SK-N-SH (cell line): ENCODE measurements around the gene MICAL2.

Source experiments
- NFIC ChIP-seq: IDR thresholded peaks from 2 replicates; pipeline ENCODE4 v1.4.0; 2012; ENCODE audit warnings: borderline replicate concordance
- POLR2AphosphoS5 ChIP-seq: IDR thresholded peaks from 2 replicates; pipeline ENCODE4 v1.6.1; 2012; ENCODE audit warnings: low read depth, low read length
- RAD21 ChIP-seq: IDR thresholded peaks from 2 replicates; pipeline ENCODE4 v1.6.1; 2012; ENCODE audit warnings: mild to moderate bottlenecking, low read length
- SMC3 ChIP-seq: IDR thresholded peaks from 2 replicates; pipeline ENCODE4 v1.6.1; 2012; ENCODE audit warnings: low read depth, low read length, improper control_type of control experiment
- TCF12 ChIP-seq: IDR thresholded peaks from 2 replicates; pipeline ENCODE4 v1.4.0; 2012
- TEAD4 ChIP-seq: IDR thresholded peaks from 2 replicates; pipeline ENCODE4 v1.4.0; 2012; ENCODE audit warnings: mild to moderate bottlenecking, borderline replicate concordance; ENCODE audit not compliant: insufficient read depth
- TF ChIP-seq, protein P1 (sequence below): IDR thresholded peaks from 2 replicates; pipeline ENCODE4 v1.6.1; 2012; ENCODE audit warnings: mild to moderate bottlenecking, low read depth, low read length, moderate library complexity
- TF ChIP-seq, protein P2 (sequence below): fragments of 200-600 bp; sonication (generic); IDR thresholded peaks from 2 replicates; pipeline ENCODE4 v1.6.1; 2017; ENCODE audit warnings: antibody characterized with exemption, mild to moderate bottlenecking, moderate library complexity

DNA sequence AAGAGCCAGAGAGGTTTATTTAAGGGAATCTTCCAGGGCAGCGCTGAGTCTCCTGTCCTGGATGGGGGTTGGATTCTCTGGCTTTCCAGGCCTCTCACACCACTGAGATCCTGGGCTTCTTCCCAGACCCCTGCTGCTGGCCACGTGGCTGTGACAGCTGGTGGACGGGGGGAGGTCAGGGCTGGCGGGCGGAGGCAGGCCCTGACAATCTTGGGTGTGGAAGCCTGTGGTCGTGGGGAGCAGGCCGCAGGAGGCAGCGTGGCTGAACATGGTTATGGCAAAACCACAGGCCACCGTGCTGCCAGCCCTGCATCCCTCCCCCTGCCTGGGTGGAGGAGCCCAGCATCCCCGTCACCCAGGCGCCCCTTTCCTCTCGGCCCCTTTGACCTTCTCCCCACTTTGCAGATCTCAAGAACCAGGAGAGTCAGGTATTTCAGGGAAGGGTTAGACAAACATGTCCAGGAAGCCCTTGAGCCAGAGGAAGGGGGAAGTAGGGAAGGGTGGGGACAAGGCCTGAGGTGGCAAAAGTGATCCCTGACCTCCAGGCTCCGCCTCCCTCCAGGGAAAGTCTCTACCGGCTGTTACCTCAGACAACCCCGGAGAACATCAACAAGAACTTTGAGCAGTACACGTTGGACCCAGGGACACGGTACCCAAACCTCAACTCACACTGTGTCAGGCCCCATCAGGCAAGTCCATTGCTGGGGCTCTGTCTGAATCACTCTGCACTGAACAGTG, 111.8 kb downstream of the MICAL2 start:
- TF ChIP-seq, protein P1, sequence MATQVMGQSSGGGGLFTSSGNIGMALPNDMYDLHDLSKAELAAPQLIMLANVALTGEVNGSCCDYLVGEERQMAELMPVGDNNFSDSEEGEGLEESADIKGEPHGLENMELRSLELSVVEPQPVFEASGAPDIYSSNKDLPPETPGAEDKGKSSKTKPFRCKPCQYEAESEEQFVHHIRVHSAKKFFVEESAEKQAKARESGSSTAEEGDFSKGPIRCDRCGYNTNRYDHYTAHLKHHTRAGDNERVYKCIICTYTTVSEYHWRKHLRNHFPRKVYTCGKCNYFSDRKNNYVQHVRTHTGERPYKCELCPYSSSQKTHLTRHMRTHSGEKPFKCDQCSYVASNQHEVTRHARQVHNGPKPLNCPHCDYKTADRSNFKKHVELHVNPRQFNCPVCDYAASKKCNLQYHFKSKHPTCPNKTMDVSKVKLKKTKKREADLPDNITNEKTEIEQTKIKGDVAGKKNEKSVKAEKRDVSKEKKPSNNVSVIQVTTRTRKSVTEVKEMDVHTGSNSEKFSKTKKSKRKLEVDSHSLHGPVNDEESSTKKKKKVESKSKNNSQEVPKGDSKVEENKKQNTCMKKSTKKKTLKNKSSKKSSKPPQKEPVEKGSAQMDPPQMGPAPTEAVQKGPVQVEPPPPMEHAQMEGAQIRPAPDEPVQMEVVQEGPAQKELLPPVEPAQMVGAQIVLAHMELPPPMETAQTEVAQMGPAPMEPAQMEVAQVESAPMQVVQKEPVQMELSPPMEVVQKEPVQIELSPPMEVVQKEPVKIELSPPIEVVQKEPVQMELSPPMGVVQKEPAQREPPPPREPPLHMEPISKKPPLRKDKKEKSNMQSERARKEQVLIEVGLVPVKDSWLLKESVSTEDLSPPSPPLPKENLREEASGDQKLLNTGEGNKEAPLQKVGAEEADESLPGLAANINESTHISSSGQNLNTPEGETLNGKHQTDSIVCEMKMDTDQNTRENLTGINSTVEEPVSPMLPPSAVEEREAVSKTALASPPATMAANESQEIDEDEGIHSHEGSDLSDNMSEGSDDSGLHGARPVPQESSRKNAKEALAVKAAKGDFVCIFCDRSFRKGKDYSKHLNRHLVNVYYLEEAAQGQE = no peak
- TF ChIP-seq, protein P2, sequence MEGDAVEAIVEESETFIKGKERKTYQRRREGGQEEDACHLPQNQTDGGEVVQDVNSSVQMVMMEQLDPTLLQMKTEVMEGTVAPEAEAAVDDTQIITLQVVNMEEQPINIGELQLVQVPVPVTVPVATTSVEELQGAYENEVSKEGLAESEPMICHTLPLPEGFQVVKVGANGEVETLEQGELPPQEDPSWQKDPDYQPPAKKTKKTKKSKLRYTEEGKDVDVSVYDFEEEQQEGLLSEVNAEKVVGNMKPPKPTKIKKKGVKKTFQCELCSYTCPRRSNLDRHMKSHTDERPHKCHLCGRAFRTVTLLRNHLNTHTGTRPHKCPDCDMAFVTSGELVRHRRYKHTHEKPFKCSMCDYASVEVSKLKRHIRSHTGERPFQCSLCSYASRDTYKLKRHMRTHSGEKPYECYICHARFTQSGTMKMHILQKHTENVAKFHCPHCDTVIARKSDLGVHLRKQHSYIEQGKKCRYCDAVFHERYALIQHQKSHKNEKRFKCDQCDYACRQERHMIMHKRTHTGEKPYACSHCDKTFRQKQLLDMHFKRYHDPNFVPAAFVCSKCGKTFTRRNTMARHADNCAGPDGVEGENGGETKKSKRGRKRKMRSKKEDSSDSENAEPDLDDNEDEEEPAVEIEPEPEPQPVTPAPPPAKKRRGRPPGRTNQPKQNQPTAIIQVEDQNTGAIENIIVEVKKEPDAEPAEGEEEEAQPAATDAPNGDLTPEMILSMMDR = no peak
- no peak for TF ChIP-seq SMC3
- TF ChIP-seq POLR2AphosphoS5 = no peak
- no peak for TF ChIP-seq TEAD4
- no peak for TF ChIP-seq RAD21
- no peak for TF ChIP-seq NFIC
- no peak for TF ChIP-seq TCF12
